OCI-LY1 (cell line): Measurements from ENCODE around the gene ADRA1B.

ENCODE experiments used
- CTCF ChIP-seq: fragments of 200-600 bp; sonication (generic), shearing (Covaris generic); IDR thresholded peaks from 2 replicates; pipeline ENCODE4 v1.5.1; 2017; ENCODE audit warnings: mild to moderate bottlenecking, antibody characterized with exemption, low read length, moderate library complexity, mixed read lengths
- EZH2 ChIP-seq: fragments of 200-600 bp; sonication (generic), shearing (Covaris generic); IDR thresholded peaks from 2 replicates; pipeline ENCODE4 v1.8.0; 2017; ENCODE audit warnings: borderline replicate concordance, mixed run types, mild to moderate bottlenecking, antibody characterized with exemption, low read length, moderate library complexity, mixed read lengths

- TF ChIP-seq CTCF = no peak
- no peak for TF ChIP-seq EZH2
Observed at GRCh38 chr5:159978358-159978757, 62.1 kb downstream of the ADRA1B start.
